Neural cell (in vitro differentiated cells): ENCODE measurements around the gene IWS1. TPM values are rescaled to one million over a fixed set of nuclear protein-coding genes. Genes with fewer than 3 reads are reported as not detected.

ENCODE experiments used
- H2AFZ ChIP-seq: fragments of 200-600, 300-800 bp; sonication (generic), shearing (Covaris generic); 2 replicates; pipeline ENCODE4 v1.6.0; 2014; ENCODE audit warnings: low read depth, mild to moderate bottlenecking, antibody characterized with exemption, low read length, moderate library complexity
- H3F3A ChIP-seq: fragments of 200-600 bp; shearing (Covaris generic); 2 replicates; pipeline ENCODE4 v1.6.1; 2016; ENCODE audit warnings: mild to moderate bottlenecking, moderate library complexity, mixed read lengths, antibody characterized with exemption, low read length; ENCODE audit not compliant: insufficient read depth, poor library complexity, severe bottlenecking
- H3K27ac ChIP-seq: fragments of 200-600, 300-800 bp; sonication (generic), shearing (Covaris generic); 2 replicates; pipeline ENCODE4 v1.5.1; 2014; ENCODE audit warnings: mild to moderate bottlenecking, low read length, moderate library complexity
- H3K27me3 ChIP-seq: fragments of 300-800, 200-600 bp; sonication (generic), shearing (Covaris generic); 2 replicates; pipeline ENCODE4 v1.6.0; 2014; ENCODE audit warnings: mild to moderate bottlenecking, low read depth, low read length, moderate library complexity; ENCODE audit not compliant: insufficient read depth
- H3K36me3 ChIP-seq: fragments of 300-800, 200-600 bp; sonication (generic), shearing (Covaris generic); 2 replicates; pipeline ENCODE4 v1.5.1; 2014; ENCODE audit warnings: mild to moderate bottlenecking, antibody characterized with exemption, low read length, moderate library complexity; ENCODE audit not compliant: insufficient read depth
- H3K4me2 ChIP-seq: fragments of 300-800, 200-600 bp; sonication (generic), shearing (Covaris generic); 2 replicates; pipeline ENCODE4 v1.6.0; 2014; ENCODE audit warnings: mild to moderate bottlenecking, low read length
- H3K4me3 ChIP-seq: fragments of 300-800, 200-600 bp; sonication (generic), shearing (Covaris generic); 2 replicates; pipeline ENCODE4 v1.5.1; 2014; ENCODE audit warnings: mild to moderate bottlenecking, low read length, moderate library complexity
- H3K79me2 ChIP-seq: fragments of 200-600 bp; shearing (Covaris generic); replicated peaks from 2 replicates; pipeline ENCODE4 v1.6.0; 2014; ENCODE audit warnings: mild to moderate bottlenecking, low read length, moderate library complexity; ENCODE audit not compliant: insufficient read depth
- H3K9ac ChIP-seq: fragments of 300-800, 200-600 bp; sonication (generic), shearing (Covaris generic); 2 replicates; pipeline ENCODE4 v1.6.1; 2016; ENCODE audit warnings: mild to moderate bottlenecking, low read length, mixed read lengths
- H3K9me2 ChIP-seq: fragments of 200-600 bp; shearing (Covaris generic); 2 replicates; pipeline ENCODE4 v1.6.1; 2016; ENCODE audit warnings: mild to moderate bottlenecking, low read length, mixed read lengths; ENCODE audit not compliant: insufficient read depth
- H3K9me3 ChIP-seq: fragments of 200-600, 300-800 bp; sonication (generic), shearing (Covaris generic); 2 replicates; pipeline ENCODE4 v1.6.1; 2016; ENCODE audit warnings: mild to moderate bottlenecking, mixed run types, low read length, moderate library complexity, mixed read lengths
- H4K20me1 ChIP-seq: fragments of 200-600 bp; shearing (Covaris generic); 2 replicates; pipeline ENCODE4 v1.6.1; 2016; ENCODE audit warnings: mild to moderate bottlenecking, mixed run types; ENCODE audit not compliant: insufficient read depth
- CTCF ChIP-seq: fragments of 450-650 bp; IDR thresholded peaks from 2 replicates; pipeline ENCODE4 v1.5.1; 2014; ENCODE audit warnings: antibody characterized with exemption, mild to moderate bottlenecking, moderate library complexity; ENCODE audit not compliant: poor library complexity, severe bottlenecking
- EP300 ChIP-seq: fragments of 450-650 bp; conservative IDR thresholded peaks from 2 replicates; pipeline ENCODE4 v1.6.1; 2014; ENCODE audit warnings: antibody characterized with exemption, mild to moderate bottlenecking, moderate library complexity; ENCODE audit not compliant: poor library complexity, severe bottlenecking
- EZH2 ChIP-seq: fragments of 200-600, 300-800 bp; shearing (Covaris generic), sonication (generic); IDR thresholded peaks from 2 replicates; pipeline ENCODE4 v1.6.1; 2014; ENCODE audit warnings: antibody characterized with exemption, low read length, borderline replicate concordance, mild to moderate bottlenecking; ENCODE audit not compliant: insufficient read depth, poor library complexity, severe bottlenecking
- MXI1 ChIP-seq: fragments of 450-650 bp; conservative IDR thresholded peaks from 2 replicates; pipeline ENCODE4 v1.6.1; 2014; ENCODE audit warnings: antibody characterized with exemption, mild to moderate bottlenecking; ENCODE audit not compliant: poor library complexity, severe bottlenecking
- POLR2AphosphoS5 ChIP-seq: IDR thresholded peaks from 2 replicates; pipeline ENCODE4 v1.6.1; 2012
- RAD21 ChIP-seq: fragments of 450-650 bp; conservative IDR thresholded peaks from 2 replicates; pipeline ENCODE4 v1.6.1; 2014; ENCODE audit warnings: antibody characterized with exemption, mild to moderate bottlenecking, moderate library complexity
- SMC3 ChIP-seq: fragments of 450-650 bp; conservative IDR thresholded peaks from 2 replicates; pipeline ENCODE4 v1.6.1; 2014; ENCODE audit warnings: antibody characterized with exemption, mild to moderate bottlenecking, moderate library complexity; ENCODE audit not compliant: poor library complexity
- TAF1 ChIP-seq: IDR thresholded peaks from 2 replicates; pipeline ENCODE4 v1.6.1; 2012; ENCODE audit warnings: low read depth
- polyA plus RNA-seq: library from polyadenylated mRNA; depleted of rRNA; stranded (reverse); fragments of >200 nt; gene quantifications from 2 replicates; pipeline ENCODE4 v1.2.3, GENCODE V29; 2014
- TF ChIP-seq, protein P1 (sequence below): IDR thresholded peaks from 2 replicates; pipeline ENCODE4 v1.6.1; 2012; ENCODE audit warnings: borderline replicate concordance

IWS1 gene
- polyA plus RNA-seq, 1 donor from 2014 or later = 49.3 TPM

DNA sequence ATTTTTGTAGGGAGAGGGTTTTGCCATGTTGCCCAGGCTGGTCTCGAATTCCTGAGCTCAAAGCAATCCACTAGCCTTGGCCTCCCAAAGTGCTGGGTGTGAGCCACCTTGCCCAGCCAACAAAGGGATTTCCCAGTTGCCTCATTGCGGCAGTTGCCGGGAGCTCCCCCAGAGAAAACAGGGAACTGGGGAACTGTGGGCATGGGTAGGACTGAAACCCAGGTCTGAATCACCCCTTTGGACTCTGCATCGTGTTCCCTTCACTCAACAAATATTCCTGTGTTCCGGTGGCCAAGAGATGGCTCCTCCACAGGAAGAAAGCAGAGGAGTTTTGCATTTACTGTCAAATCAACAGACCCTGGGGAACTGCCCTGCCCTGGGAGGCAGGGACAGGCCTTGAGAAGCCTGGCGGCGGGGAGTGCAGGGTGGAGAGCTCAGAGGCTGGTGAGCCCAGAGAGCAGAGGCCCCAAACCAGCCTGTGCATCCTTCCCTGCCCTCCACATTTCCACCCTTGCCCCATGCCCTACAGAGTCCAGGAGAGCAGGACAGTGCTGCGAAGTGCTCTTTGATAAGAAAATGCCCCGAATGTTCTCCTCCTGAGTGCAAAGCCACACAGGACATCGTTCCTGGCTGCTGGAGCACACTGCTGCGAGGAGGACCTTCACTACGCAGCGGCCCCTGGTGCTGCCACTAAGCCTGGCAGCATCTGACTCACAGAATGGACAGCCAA, 34.1 kb upstream of the IWS1 start:
- Histone ChIP-seq H4K20me1 (no peaks in the 10 kb centered on the region), H3K9me2 (no peaks in the 10 kb centered on the region), H3K4me3 (no peak overlapping the region), H3K36me3 (no peaks in the 10 kb centered on the region), H3K9me3 (no peaks in the 10 kb centered on the region), H3K79me2 (no peaks in the 10 kb centered on the region), H2AFZ (no peak overlapping the region), H3F3A (no peaks in the 10 kb centered on the region), H3K9ac (no peak overlapping the region), H3K4me2 (no peak overlapping the region), H3K27ac (no peak overlapping the region), H3K27me3 (no peaks in the 10 kb centered on the region)
- TF ChIP-seq EZH2 (no peak), POLR2AphosphoS5 (no peak), TAF1 (no peak), SMC3 (no peak), MXI1 (no peak), RAD21 (no peak), CTCF (no peak), EP300 (no peak)
- TF ChIP-seq, protein P1, sequence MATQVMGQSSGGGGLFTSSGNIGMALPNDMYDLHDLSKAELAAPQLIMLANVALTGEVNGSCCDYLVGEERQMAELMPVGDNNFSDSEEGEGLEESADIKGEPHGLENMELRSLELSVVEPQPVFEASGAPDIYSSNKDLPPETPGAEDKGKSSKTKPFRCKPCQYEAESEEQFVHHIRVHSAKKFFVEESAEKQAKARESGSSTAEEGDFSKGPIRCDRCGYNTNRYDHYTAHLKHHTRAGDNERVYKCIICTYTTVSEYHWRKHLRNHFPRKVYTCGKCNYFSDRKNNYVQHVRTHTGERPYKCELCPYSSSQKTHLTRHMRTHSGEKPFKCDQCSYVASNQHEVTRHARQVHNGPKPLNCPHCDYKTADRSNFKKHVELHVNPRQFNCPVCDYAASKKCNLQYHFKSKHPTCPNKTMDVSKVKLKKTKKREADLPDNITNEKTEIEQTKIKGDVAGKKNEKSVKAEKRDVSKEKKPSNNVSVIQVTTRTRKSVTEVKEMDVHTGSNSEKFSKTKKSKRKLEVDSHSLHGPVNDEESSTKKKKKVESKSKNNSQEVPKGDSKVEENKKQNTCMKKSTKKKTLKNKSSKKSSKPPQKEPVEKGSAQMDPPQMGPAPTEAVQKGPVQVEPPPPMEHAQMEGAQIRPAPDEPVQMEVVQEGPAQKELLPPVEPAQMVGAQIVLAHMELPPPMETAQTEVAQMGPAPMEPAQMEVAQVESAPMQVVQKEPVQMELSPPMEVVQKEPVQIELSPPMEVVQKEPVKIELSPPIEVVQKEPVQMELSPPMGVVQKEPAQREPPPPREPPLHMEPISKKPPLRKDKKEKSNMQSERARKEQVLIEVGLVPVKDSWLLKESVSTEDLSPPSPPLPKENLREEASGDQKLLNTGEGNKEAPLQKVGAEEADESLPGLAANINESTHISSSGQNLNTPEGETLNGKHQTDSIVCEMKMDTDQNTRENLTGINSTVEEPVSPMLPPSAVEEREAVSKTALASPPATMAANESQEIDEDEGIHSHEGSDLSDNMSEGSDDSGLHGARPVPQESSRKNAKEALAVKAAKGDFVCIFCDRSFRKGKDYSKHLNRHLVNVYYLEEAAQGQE = no peak

DNA sequence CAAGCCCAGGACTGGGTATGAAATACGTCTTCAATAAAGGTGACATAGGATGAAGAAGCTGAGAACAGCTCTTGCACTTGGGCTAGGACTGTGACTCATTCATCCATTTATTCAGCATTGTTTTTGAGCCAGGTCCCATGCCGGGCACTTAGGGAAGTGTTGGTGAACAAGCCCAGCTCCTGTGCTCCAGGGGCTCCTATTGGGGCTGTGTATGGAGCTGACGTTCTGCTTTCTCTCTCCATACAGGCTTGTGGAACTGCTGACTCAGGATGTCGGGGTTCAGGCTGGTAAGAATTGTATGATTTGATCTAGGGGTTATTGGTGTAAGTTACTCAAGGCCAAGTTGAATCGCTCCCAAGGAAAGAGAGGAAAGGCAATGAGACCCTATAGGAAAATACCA, 33.2 kb upstream of the IWS1 start:
- Histone ChIP-seq H3F3A (no peaks in the 10 kb centered on the region), H4K20me1 (no peaks in the 10 kb centered on the region), H3K27me3 (no peaks in the 10 kb centered on the region), H3K9me3 (no peaks in the 10 kb centered on the region), H3K79me2 (no peaks in the 10 kb centered on the region), H3K36me3 (no peaks in the 10 kb centered on the region), H3K4me2 (no peak overlapping the region), H3K27ac (no peak overlapping the region), H2AFZ (no peak overlapping the region), H3K4me3 (no peak overlapping the region), H3K9me2 (no peaks in the 10 kb centered on the region), H3K9ac (no peak overlapping the region)
- TF ChIP-seq EP300 (no peak), SMC3 (no peak), POLR2AphosphoS5 (no peak), TAF1 (no peak), MXI1 (no peak), EZH2 (no peak), RAD21 (no peak), CTCF (no peak)
- TF ChIP-seq, protein P1 = no peak
